Measurements from ENCODE around the gene TTC4.
"Not testable (repeated sequence)": the region's sequence is repeated elsewhere in the genome, so short reads cannot be mapped to it uniquely, and the experiment has no call there.

The TTC4 gene

DNA sequence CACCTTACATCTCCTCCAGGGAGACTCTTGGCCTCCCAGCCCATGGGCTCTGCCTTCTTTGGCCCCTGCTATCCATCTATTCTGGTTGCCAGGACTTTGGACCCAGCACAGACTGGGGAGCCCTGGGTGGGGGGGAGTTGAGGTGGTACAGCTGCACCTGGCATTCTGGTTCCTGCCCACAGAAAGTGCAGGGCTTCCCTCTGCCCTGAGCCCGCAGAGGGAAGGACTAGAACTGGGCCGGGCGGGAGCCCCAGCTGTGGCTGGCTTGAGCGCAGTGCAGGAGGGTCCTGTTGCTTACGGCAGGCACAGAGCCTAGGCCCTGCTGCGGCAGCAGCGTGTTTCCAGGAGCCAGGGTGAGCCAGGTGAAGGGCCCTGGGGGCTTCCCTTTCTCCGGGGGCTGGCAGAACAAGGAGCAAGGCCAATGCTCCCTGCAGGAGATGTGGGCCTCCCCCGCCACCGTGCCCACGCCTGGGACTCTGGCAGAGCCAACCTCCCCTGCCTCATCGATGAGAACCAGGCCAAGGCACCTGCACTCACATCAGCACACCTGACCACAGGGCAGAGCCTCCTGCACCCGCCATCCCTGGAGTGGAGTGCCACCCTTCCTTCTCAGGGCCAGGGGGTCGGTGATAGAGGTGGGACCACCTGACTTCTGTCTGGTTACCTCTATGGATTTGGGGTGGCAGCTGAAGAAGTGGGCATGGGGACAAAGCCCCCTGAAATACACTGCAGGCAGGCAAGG lies 32.6 kb downstream of the TTC4 start:
- DNase-seq (ENCODE audit: low spot score): no peak

- no peak for DNase-seq (ENCODE audit: low spot score)
Measured at GRCh38 chr1:54750596-54750995, 34.9 kb downstream of the TTC4 start.

- DNase-seq (ENCODE audit: low spot score): no peak
Measured at GRCh38 chr1:54751426-54751825, 35.8 kb downstream of the TTC4 start.

DNA sequence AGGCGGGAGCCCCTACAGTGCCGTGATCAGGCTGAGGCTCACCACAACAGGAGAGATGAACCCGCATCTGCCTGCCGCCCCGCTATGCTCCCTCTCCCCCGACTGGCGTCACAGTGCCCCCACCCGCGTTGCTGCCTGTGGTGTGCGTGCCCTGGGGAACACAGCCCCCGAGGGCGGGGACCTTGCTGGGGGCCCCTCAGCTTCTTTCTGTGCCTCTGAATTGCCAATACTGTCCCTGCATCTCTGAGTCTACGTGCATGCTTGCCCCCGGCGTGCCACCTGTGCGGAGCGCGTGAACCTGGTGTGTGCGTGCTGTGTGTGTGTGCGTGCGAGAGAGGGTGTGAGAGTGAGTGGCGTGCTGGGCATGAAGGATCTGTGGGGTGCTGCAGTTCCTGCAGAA lies 38.4 kb downstream of the TTC4 start:
- no peak for DNase-seq (ENCODE audit: low spot score)

DNA sequence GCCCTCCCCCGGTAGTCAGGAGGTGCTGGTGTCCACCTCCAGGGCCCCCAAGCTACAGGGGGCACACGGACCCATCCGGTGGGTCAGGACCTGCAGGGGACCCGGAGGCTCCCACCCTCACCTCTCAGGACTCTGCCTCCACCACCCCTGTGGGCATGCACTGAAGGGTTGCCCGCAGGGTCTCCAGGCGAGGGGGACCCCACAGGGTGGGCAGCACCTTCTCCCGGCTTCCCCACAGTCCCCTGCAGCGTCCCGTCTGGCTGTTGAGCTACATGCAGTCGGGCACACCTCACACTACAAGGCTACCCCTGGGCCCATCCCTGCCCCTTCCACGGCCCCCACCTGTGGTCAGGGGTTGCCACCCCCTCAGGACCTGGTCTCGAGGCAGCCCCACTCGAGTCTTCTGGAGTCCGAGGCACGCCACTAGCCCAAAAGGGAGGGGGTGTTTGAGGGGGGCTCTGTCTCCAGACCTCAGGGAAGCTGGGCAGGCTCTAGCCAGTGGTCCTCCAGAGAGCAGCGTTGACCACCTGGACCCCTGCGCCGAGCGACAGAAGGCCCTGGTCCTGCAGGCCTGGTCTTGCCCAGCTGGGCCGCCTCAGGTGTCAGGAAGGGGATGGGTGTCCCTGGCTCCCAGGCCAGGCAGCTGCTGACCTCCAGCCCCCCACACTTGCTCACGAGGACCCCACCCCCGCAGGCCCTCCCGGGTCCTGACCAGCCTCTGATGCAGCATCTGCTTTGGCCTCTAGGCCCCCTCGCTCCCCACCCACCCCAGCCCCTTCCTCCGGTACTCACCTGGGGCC lies 39.0 kb downstream of the TTC4 start:
- DNase-seq (ENCODE audit: low spot score): no peak

DNA sequence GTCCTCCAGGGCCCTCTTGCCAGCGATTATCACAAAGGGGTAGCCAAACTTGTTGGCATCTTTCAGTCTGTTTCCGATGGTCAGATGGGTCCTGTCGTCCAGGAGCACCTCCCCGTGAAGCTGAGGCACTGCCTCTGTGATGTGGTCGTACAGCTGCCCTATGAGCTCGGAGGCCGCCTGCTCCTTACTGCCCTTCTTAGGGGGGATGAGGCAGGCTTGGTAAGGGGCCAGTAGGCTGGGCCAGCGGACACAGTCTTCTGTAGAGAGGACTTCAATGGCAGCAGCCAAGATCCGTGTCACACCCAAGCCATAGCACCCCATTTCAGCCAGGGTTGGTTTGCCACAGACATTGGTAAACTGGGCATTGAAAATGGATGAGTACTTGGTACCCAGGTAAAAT lies 42.2 kb downstream of the TTC4 start:
- DNase-seq (ENCODE audit: low spot score): no peak

DNA sequence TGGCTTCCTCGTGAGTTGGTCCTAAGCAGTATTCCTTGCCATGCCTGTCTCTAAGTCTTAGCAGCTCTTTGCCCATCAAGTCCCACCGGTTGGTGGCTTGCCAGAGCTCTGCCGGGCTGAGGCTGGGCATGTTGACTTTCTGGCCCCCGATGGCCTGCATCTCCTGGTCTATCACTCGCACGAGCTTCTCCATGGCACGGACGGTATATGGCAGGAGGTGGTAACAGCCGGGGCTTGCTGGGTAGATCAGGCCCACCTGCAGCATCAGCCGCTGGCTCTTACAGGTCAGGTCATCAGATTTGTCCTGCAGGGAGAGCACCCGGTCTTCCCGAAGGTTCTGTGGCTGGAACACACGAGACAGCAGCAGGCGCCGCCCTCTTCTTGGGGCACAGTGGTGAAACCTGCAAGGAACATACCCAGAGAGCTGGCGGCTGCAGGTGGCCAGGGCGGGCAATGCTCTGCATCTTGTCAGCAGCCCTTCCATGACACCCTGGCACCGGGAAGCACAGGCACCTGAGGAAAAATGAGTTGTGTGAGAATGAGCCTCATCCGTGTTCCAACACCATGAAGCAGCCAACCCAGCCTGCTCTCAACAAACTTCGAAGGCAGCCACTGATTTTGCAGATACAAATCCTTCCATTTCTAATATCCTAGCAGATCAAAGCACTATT lies 43.2 kb downstream of the TTC4 start:
- no peak for DNase-seq (ENCODE audit: low spot score)

GRCh38 chr1:54763816-54764132 lies 48.1 kb downstream of the TTC4 start:
- DNase-seq (ENCODE audit: low spot score): no peak

DNA sequence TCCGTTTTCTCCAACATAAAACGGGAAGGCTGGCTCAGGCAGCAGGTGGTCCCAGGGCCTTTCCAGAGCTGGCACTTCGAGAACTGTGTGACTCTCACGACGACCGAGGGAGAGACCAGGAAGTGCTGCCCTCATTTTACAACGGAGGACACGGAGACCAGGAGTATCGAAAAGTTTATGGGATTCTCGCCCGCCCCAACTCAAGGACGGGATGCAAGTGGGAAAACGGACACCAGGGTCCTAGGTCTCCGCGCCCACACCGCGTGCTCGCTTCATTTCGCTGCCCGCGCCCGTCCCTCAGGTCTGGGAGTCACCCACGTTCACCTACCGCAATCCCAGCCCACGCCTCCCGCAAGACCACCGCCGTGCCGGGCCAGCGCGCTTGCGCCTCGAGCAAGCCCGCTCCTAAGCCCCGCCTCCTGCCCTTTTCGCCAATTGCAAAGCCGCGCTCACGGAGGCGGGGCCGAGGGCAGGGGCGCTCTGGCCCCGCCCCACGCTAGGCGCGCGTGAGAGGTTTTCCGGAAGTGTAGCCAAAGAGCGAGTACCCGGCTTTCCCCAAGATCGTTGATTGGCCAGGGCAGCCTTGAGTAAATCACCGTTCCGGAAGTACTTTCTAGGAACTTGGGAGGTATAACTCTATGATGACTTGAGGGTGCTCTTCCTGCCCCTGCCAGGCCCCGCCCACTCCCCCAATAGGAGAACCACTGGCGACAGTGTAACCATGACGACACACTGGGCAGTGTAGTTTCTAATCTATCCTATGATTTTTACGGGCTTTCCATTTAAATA lies 48.7 kb downstream of the TTC4 start, which contains the start of gene PARS2:
Gene PARS2 (minus strand): TSS at position 391 of the 789 bp plus-strand sequence. CDS start 5,362 bp downstream, outside the sequence.
- DNase-seq (ENCODE audit: low spot score): peak; percentile 100

GRCh38 chr1:54764922-54765561 lies 49.4 kb downstream of the TTC4 start:
- no peak for DNase-seq (ENCODE audit: low spot score)

DNA sequence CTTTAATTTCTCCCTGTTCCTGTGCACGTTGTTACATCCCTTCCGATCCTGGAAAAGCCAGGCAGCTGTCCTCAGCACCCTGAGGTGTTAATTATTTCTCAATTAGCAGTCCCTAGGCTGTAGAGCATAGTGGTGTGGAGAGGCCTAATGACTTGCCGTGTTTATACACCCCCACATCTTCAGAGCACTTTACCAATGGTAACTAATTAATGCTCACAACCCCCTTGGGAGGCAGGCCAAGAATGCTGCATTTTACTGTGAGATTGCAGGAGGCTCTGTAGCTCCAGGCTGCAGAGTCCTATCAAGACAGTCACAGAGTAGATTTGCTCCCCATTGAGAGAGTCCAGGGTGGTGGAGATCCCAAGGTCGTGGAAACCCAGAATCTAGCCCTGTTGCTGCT lies 51.1 kb downstream of the TTC4 start:
- DNase-seq (ENCODE audit: low spot score): peak; percentile 5

GRCh38 chr1:54767526-54767925 lies 51.9 kb downstream of the TTC4 start:
- peak; percentile 72 for DNase-seq (ENCODE audit: low spot score)

DNA sequence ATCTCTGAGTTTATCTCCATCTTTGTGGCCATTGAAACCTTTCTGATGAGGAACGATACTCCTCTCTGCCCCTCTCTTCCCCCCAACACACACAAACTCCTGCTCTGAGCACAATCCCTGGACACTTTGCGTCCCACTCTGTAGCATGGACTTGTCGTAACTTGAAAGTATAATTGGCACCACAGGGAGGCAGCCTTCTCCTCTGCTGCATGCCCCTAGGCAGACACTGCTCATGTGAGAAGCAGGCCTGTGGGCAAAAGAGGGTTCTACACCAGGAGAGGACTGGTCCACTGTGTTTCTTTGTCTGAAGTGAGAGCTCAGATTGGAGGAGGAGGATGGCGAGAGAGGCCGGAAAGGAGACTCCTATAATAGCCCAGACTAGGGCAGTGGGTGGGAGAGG lies 52.4 kb downstream of the TTC4 start:
- peak; percentile 27 for DNase-seq (ENCODE audit: low spot score)

- DNase-seq (ENCODE audit: low spot score): no peak
Measured at GRCh38 chr1:54772951-54773350, 57.3 kb downstream of the TTC4 start.

DNA sequence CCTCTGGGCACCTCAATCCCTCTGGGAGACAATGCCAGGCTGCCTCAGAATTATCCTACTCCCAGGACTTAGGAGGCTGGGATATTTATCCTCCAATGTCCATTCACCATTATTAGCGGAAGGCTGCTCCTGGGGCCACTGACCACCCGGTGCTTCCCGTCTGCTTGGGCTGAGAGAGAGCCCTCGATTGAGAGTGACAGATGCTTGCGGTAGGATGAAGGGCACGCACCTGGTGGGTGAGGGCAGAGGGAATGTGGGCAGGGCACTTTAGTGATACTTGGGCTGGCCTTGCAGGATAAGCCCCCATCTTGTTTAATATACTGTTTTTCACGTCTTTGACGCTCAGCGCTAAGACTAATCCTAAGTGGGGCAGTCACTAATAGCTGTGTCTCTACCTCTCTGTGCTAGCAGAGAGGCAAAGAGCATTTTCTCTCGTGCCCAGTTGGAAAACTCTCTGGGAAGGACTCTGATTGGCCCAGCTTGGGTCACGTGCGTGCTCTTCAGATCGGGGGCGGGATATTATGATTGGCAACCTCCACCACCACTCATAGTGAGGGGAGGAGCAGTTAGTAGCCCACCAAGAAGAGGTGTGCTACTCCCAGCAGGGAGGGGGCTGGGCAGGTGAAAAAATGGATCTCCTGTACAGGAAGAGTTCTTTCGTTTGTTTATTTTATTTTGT lies 59.3 kb downstream of the TTC4 start:
- peak; percentile 9 for DNase-seq (ENCODE audit: low spot score)

GRCh38 chr1:54775828-54776721 lies 60.4 kb downstream of the TTC4 start:
- DNase-seq (ENCODE audit: low spot score): not testable (repeated sequence)

GRCh38 chr1:54777011-54777410 lies 61.4 kb downstream of the TTC4 start:
- no peak for DNase-seq (ENCODE audit: low spot score)

GRCh38 chr1:54777431-54777830 lies 61.8 kb downstream of the TTC4 start:
- DNase-seq (ENCODE audit: low spot score): no peak

DNA sequence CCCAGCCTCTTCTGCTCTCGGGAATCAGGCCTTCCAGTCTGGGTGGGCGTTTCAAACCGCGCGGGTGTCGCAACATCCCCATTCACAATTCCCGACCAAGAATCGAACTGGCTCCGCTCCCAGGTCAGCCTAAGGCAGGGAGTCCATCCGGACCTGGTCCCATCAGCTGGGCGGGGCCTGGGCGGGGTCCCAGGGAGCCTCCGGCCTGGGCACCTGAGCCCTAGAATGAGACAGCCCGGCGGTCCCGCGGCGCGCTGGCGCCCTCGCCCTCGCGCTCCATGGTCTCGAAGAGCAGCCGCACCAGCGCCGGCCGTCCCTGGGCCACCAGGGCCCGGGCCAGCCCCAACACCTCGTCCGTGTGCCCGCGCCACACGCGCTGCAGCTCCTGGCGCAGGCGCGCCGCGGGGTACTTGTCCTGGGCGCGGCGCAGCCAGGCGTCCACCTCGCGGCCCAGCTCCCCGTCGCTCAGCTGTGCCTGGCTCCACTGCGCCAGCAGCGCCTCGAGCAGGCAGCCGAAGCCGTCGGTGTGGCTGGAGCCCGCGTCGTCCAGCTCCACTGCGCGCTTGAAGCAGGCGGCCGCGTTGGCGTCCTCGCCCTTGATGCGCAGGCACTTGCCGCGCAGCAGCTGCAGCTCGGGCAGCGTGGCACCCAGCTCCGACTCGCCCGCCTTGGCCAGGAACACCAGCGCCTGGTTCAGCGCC lies 65.5 kb downstream of the TTC4 start:
- no peak for DNase-seq (ENCODE audit: low spot score)
